ENCODE results near the gene STAC3.

Gene STAC3

DNA sequence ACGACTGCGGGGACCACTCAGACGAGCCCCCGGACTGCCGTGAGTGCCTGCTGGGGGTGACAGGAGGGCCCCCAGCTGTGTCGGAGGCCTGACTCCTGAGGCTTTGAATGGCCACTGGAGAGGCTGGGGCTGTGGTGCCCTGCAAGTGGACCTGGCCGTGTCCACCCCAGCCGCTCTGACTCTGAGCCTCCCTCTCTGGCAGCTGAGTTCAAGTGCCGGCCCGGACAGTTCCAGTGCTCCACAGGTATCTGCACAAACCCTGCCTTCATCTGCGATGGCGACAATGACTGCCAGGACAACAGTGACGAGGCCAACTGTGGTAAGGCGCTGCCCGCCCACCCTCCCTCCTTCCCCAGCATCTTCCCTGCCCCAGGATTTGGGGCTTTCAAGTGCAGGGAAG lies 50.5 kb downstream of the STAC3 start:
- DNase-seq = no peak
- Histone ChIP-seq H2BK15ac (ENCODE audit: low read depth, poor library complexity, severe bottlenecking) (no peak overlapping the region), H3K4me1 (ENCODE audit: control insufficient read depth, insufficient read depth, low read depth, low read length) (no peaks in the 10 kb centered on the region), H3K14ac (ENCODE audit: low read length in 2 of 2) (no peak overlapping the region), H2BK12ac (ENCODE audit: low read length in 2 of 2) (no peak overlapping the region), H3K23ac (ENCODE audit: low read length in 2 of 2) (no peak overlapping the region), H3K36me3 (ENCODE audit: control insufficient read depth in 1 of 2, insufficient read depth in 2 of 2, low read depth in 1 of 2, low read length in 2 of 2) (peaks cover 99 to 100% of the 10 kb centered on the region in 2 experiments), H3K27ac (ENCODE audit: low read length, poor library complexity, severe bottlenecking) (no peak overlapping the region), H3K4ac (ENCODE audit: low read depth in 1 of 2, low read length in 2 of 2) (no peak overlapping the region), H3K4me2 (ENCODE audit: low read length, poor library complexity, severe bottlenecking) (no peak overlapping the region), H2BK120ac (ENCODE audit: low read depth, low read length) (no peak overlapping the region), H3K9me3 (ENCODE audit: control insufficient read depth, low read length) (no peaks in the 10 kb centered on the region), H3K9ac (ENCODE audit: low read length) (no peak overlapping the region), H2AFZ (ENCODE audit: low read depth, low read length) (no peak overlapping the region), H3K27me3 (ENCODE audit: control insufficient read depth in 1 of 2, insufficient read depth in 1 of 2, low read length in 2 of 2) (no peaks in the 10 kb centered on the region), H3K79me1 (replicated peaks; ENCODE audit: low read length, poor library complexity, severe bottlenecking) (peaks cover 9% of the 10 kb centered on the region), H3K18ac (ENCODE audit: low read depth in 1 of 2, low read length in 2 of 2) (no peak overlapping the region), H4K91ac (ENCODE audit: low read length) (no peak overlapping the region), H4K8ac (ENCODE audit: low read length) (no peak overlapping the region), H2BK5ac (ENCODE audit: low read depth, low read length, poor library complexity, severe bottlenecking) (no peak overlapping the region), H3K4me3 (ENCODE audit: insufficient read depth in 1 of 2, low read depth in 1 of 2, low read length in 2 of 2) (no peak overlapping the region), H2AK5ac (ENCODE audit: low read length, severe bottlenecking) (no peak overlapping the region)
- 97% methylated on average over 15 of the region's 15 CpGs for WGBS

GRCh38 chr12:57199191-57199590 lies 51.8 kb downstream of the STAC3 start:
- no peak for DNase-seq
- WGBS = 95% methylated on average over 15 of the region's 15 CpGs
- Histone ChIP-seq H4K8ac (ENCODE audit: low read length) (no peak overlapping the region), H3K23ac (ENCODE audit: low read length in 2 of 2) (no peak overlapping the region), H3K36me3 (ENCODE audit: control insufficient read depth in 1 of 2, insufficient read depth in 2 of 2, low read depth in 1 of 2, low read length in 2 of 2) (peaks cover 99 to 100% of the 10 kb centered on the region in 2 experiments), H3K9me3 (ENCODE audit: control insufficient read depth, low read length) (no peaks in the 10 kb centered on the region), H2BK12ac (ENCODE audit: low read length in 2 of 2) (no peak overlapping the region), H3K27ac (ENCODE audit: low read length, poor library complexity, severe bottlenecking) (no peak overlapping the region), H2AFZ (ENCODE audit: low read depth, low read length) (no peak overlapping the region), H3K27me3 (ENCODE audit: control insufficient read depth in 1 of 2, insufficient read depth in 1 of 2, low read length in 2 of 2) (no peaks in the 10 kb centered on the region), H3K4me2 (ENCODE audit: low read length, poor library complexity, severe bottlenecking) (no peak overlapping the region), H3K18ac (ENCODE audit: low read depth in 1 of 2, low read length in 2 of 2) (no peak overlapping the region), H3K4ac (ENCODE audit: low read depth in 1 of 2, low read length in 2 of 2) (no peak overlapping the region), H3K79me1 (replicated peaks; ENCODE audit: low read length, poor library complexity, severe bottlenecking) (peaks cover 9% of the 10 kb centered on the region), H4K91ac (ENCODE audit: low read length) (no peak overlapping the region), H3K4me3 (ENCODE audit: insufficient read depth in 1 of 2, low read depth in 1 of 2, low read length in 2 of 2) (no peak overlapping the region), H3K14ac (ENCODE audit: low read length in 2 of 2) (no peak overlapping the region), H3K9ac (ENCODE audit: low read length) (no peak overlapping the region), H2BK5ac (ENCODE audit: low read depth, low read length, poor library complexity, severe bottlenecking) (no peak overlapping the region), H2BK15ac (ENCODE audit: low read depth, poor library complexity, severe bottlenecking) (no peak overlapping the region), H2AK5ac (ENCODE audit: low read length, severe bottlenecking) (no peak overlapping the region), H2BK120ac (ENCODE audit: low read depth, low read length) (no peak overlapping the region), H3K4me1 (ENCODE audit: control insufficient read depth, insufficient read depth, low read depth, low read length) (no peaks in the 10 kb centered on the region)

- Histone ChIP-seq H3K4me3 (ENCODE audit: insufficient read depth in 1 of 2, low read depth in 1 of 2, low read length in 2 of 2) (no peak overlapping the region), H3K36me3 (ENCODE audit: control insufficient read depth in 1 of 2, insufficient read depth in 2 of 2, low read depth in 1 of 2, low read length in 2 of 2) (peaks cover 99 to 100% of the 10 kb centered on the region in 2 experiments), H3K9ac (ENCODE audit: low read length) (no peak overlapping the region), H3K18ac (ENCODE audit: low read depth in 1 of 2, low read length in 2 of 2) (no peak overlapping the region), H3K4me1 (ENCODE audit: control insufficient read depth, insufficient read depth, low read depth, low read length) (no peaks in the 10 kb centered on the region), H2BK5ac (ENCODE audit: low read depth, low read length, poor library complexity, severe bottlenecking) (no peak overlapping the region), H2AFZ (ENCODE audit: low read depth, low read length) (no peak overlapping the region), H3K14ac (ENCODE audit: low read length in 2 of 2) (no peak overlapping the region), H4K8ac (ENCODE audit: low read length) (no peak overlapping the region), H3K4ac (ENCODE audit: low read depth in 1 of 2, low read length in 2 of 2) (no peak overlapping the region), H3K27me3 (ENCODE audit: control insufficient read depth in 1 of 2, insufficient read depth in 1 of 2, low read length in 2 of 2) (no peaks in the 10 kb centered on the region), H3K23ac (ENCODE audit: low read length in 2 of 2) (no peak overlapping the region), H4K91ac (ENCODE audit: low read length) (no peak overlapping the region), H2BK120ac (ENCODE audit: low read depth, low read length) (no peak overlapping the region), H3K9me3 (ENCODE audit: control insufficient read depth, low read length) (no peaks in the 10 kb centered on the region), H3K79me1 (replicated peaks; ENCODE audit: low read length, poor library complexity, severe bottlenecking) (peaks cover 11% of the 10 kb centered on the region), H2BK15ac (ENCODE audit: low read depth, poor library complexity, severe bottlenecking) (no peak overlapping the region), H3K4me2 (ENCODE audit: low read length, poor library complexity, severe bottlenecking) (no peak overlapping the region), H3K27ac (ENCODE audit: low read length, poor library complexity, severe bottlenecking) (no peak overlapping the region), H2AK5ac (ENCODE audit: low read length, severe bottlenecking) (no peak overlapping the region), H2BK12ac (ENCODE audit: low read length in 2 of 2) (no peak overlapping the region)
- DNase-seq = no peak
- 98% methylated on average over 17 of the region's 17 CpGs for WGBS
These were observed 52.7 kb downstream of the STAC3 start for GRCh38 chr12:57198329-57198728.

- Histone ChIP-seq H2AFZ (ENCODE audit: low read depth, low read length) (no peak overlapping the region), H3K4me3 (ENCODE audit: insufficient read depth in 1 of 2, low read depth in 1 of 2, low read length in 2 of 2) (no peak overlapping the region), H3K4me2 (ENCODE audit: low read length, poor library complexity, severe bottlenecking) (no peak overlapping the region), H3K27ac (ENCODE audit: low read length, poor library complexity, severe bottlenecking) (no peak overlapping the region), H3K36me3 (ENCODE audit: control insufficient read depth in 1 of 2, insufficient read depth in 2 of 2, low read depth in 1 of 2, low read length in 2 of 2) (peaks cover 100% of the 10 kb centered on the region in 2 experiments), H3K27me3 (ENCODE audit: control insufficient read depth in 1 of 2, insufficient read depth in 1 of 2, low read length in 2 of 2) (no peaks in the 10 kb centered on the region), H3K14ac (ENCODE audit: low read length in 2 of 2) (no peak overlapping the region), H4K91ac (ENCODE audit: low read length) (no peak overlapping the region), H4K8ac (ENCODE audit: low read length) (no peak overlapping the region), H3K18ac (ENCODE audit: low read depth in 1 of 2, low read length in 2 of 2) (no peak overlapping the region), H2BK120ac (ENCODE audit: low read depth, low read length) (no peak overlapping the region), H2BK12ac (ENCODE audit: low read length in 2 of 2) (no peak overlapping the region), H3K4me1 (ENCODE audit: control insufficient read depth, insufficient read depth, low read depth, low read length) (no peaks in the 10 kb centered on the region), H3K79me1 (replicated peaks; ENCODE audit: low read length, poor library complexity, severe bottlenecking) (peaks cover 14% of the 10 kb centered on the region), H2AK5ac (ENCODE audit: low read length, severe bottlenecking) (no peak overlapping the region), H3K4ac (ENCODE audit: low read depth in 1 of 2, low read length in 2 of 2) (no peak overlapping the region), H3K9me3 (ENCODE audit: control insufficient read depth, low read length) (no peaks in the 10 kb centered on the region), H2BK15ac (ENCODE audit: low read depth, poor library complexity, severe bottlenecking) (no peak overlapping the region), H3K9ac (ENCODE audit: low read length) (no peak overlapping the region), H3K23ac (ENCODE audit: low read length in 2 of 2) (no peak overlapping the region), H2BK5ac (ENCODE audit: low read depth, low read length, poor library complexity, severe bottlenecking) (no peak overlapping the region)
- WGBS = 95% methylated on average over 22 of the region's 22 CpGs
- no peak for DNase-seq
These were observed 54.0 kb downstream of the STAC3 start for GRCh38 chr12:57196956-57197355.

All from mesenchymal stem cell (in vitro differentiated cells and primary cell).